Ascending aorta (tissue), 2 donors: ENCODE data around the gene CNPY3. TPM values are rescaled to one million over a fixed set of nuclear protein-coding genes. Genes with fewer than 3 reads are reported as not detected.
"Not testable (repeated sequence)": the region's sequence is repeated elsewhere in the genome, so short reads cannot be mapped to it uniquely, and the experiment has no call there.

Source experiments
- DNase-seq, 2 donors: peaks; one replicate each; pipeline ENCODE4 v3.0.0-alpha.2; 2019; ENCODE audit warnings: low spot score in 2 of 2
- H3K27ac ChIP-seq, 2 donors: fragments of 200-600 bp; sonication (generic); one replicate each; pipeline ENCODE4 v1.5.1; 2016 to 2017; ENCODE audit warnings: mild to moderate bottlenecking in 1 of 2
- H3K27me3 ChIP-seq: fragments of 200-600 bp; sonication (generic); one replicate; pipeline ENCODE4 v1.5.1; 2017
- H3K36me3 ChIP-seq, 2 donors: fragments of 200-600 bp; sonication (generic); one replicate each; pipeline ENCODE4 v1.5.1; 2016
- H3K4me1 ChIP-seq, 2 donors: fragments of 200-600 bp; sonication (generic); one replicate each; pipeline ENCODE4 v1.5.1; 2016 to 2017; ENCODE audit warnings: mild to moderate bottlenecking in 1 of 2
- H3K4me3 ChIP-seq, 2 donors: fragments of 200-600 bp; sonication (generic); one replicate each; pipeline ENCODE4 v1.5.1; 2016 to 2017; ENCODE audit warnings: mild to moderate bottlenecking in 1 of 2
- H3K9me3 ChIP-seq, 2 donors: fragments of 200-600 bp; sonication (generic); one replicate each; pipeline ENCODE4 v1.5.1; 2016
- intact Hi-C: fragments of 100-400 bp; cut with DNase I; formaldehyde crosslinking; loops from one replicate; pipeline ENCODE4 v1.15.1; 2023
- total RNA-seq: library from RNA; depleted of rRNA; stranded (reverse); fragments of >200 nt; gene quantifications from one replicate; pipeline ENCODE4 v1.1.0, GENCODE V29; 2016
- TF ChIP-seq, protein P1 (sequence below), 3 experiments: fragments of 200-600 bp in 2 of 3; fragments of 450-650 bp in 1 of 3; sonication (generic) in 2 of 3; IDR thresholded peaks; one replicate each; pipeline ENCODE4 v1.5.1; 2016 to 2019; ENCODE audit warnings: antibody characterized with exemption in 3 of 3, mild to moderate bottlenecking in 1 of 3, moderate library complexity in 1 of 3

The CNPY3 gene
- total RNA-seq, 1 donor from 2014 or later = 49.6 TPM

DNA sequence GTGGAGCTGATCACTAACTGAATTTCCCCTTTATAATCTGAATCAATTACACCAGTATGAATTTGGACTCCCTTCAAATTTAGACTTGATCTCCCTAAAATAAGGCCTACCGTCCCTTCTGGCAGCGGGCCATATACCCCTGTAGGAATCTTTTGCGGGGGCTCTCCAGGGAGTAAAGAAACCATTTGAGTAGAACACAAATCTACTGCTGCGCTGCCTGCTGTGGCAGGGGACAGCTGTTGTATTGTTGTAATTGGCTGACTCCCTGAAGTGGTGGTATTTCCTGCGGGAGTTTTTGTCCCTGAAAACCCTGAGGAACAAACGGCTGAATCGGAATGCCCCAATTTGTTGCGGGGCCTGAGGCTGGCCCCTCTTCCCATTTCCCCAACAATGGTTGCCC lies 29.4 kb upstream of the CNPY3 start:
- Histone ChIP-seq H3K9me3 (no peaks in the 10 kb centered on the region), H3K27ac (peak overlapping the region; percentile 9 to 50), H3K36me3 (no peaks in the 10 kb centered on the region), H3K27me3 (no peaks in the 10 kb centered on the region), H3K4me3 (peak overlapping the region in 1 of 2 donors; percentile 3), H3K4me1 (peaks cover 0 to 18% of the 10 kb centered on the region in 2 donors)
- TF ChIP-seq, protein P1, sequence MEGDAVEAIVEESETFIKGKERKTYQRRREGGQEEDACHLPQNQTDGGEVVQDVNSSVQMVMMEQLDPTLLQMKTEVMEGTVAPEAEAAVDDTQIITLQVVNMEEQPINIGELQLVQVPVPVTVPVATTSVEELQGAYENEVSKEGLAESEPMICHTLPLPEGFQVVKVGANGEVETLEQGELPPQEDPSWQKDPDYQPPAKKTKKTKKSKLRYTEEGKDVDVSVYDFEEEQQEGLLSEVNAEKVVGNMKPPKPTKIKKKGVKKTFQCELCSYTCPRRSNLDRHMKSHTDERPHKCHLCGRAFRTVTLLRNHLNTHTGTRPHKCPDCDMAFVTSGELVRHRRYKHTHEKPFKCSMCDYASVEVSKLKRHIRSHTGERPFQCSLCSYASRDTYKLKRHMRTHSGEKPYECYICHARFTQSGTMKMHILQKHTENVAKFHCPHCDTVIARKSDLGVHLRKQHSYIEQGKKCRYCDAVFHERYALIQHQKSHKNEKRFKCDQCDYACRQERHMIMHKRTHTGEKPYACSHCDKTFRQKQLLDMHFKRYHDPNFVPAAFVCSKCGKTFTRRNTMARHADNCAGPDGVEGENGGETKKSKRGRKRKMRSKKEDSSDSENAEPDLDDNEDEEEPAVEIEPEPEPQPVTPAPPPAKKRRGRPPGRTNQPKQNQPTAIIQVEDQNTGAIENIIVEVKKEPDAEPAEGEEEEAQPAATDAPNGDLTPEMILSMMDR (IDR thresholded peaks at IDR 0.05) = no peak
- intact Hi-C loops = loop anchor here (2.0 to 5.0 kb wide), 4 partner anchors 29 to 239 kb away; partner anchors contain the start of genes CNPY3, CUL7, KLHDC3 and MEA1
- no peak for DNase-seq

DNA sequence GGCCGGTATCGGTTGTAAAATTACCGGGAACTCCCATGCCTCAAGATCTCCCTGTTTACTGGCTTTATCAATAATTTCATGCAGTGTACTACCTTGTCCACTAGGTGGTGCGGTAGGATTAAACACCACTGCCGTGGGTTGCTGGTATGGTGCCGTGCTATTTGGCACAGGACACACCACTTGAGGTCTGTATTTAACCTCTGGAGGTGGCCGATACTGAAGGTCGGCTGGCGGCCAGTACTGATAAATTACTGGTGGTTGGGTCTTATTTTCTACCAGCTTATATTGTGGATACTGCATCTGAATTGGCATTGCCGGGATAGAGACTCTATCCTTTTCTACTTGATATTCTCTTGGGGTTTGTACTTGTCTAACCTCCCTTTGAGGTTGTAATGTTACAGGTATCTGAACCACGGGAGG lies 27.7 kb upstream of the CNPY3 start:
- no peak overlapping the region for H3K27ac ChIP-seq
- H3K4me1 ChIP-seq = peaks cover 0 to 18% of the 10 kb centered on the region in 2 donors
- peak in 1 of 2 donors; percentile 87 for DNase-seq
- intact Hi-C loops = loop anchor here (1.0 to 5.0 kb wide), 4 partner anchors 27 to 242 kb away; partner anchors contain the start of genes CNPY3, CUL7, KLHDC3 and MEA1
- no peaks in the 10 kb centered on the region for H3K27me3 ChIP-seq
- no peak overlapping the region for H3K4me3 ChIP-seq
- TF ChIP-seq, protein P1 (IDR thresholded peaks at IDR 0.05) = peak; percentile 83 to 92 (median 88)
- no peaks in the 10 kb centered on the region for H3K9me3 ChIP-seq
- H3K36me3 ChIP-seq = no peaks in the 10 kb centered on the region

DNA sequence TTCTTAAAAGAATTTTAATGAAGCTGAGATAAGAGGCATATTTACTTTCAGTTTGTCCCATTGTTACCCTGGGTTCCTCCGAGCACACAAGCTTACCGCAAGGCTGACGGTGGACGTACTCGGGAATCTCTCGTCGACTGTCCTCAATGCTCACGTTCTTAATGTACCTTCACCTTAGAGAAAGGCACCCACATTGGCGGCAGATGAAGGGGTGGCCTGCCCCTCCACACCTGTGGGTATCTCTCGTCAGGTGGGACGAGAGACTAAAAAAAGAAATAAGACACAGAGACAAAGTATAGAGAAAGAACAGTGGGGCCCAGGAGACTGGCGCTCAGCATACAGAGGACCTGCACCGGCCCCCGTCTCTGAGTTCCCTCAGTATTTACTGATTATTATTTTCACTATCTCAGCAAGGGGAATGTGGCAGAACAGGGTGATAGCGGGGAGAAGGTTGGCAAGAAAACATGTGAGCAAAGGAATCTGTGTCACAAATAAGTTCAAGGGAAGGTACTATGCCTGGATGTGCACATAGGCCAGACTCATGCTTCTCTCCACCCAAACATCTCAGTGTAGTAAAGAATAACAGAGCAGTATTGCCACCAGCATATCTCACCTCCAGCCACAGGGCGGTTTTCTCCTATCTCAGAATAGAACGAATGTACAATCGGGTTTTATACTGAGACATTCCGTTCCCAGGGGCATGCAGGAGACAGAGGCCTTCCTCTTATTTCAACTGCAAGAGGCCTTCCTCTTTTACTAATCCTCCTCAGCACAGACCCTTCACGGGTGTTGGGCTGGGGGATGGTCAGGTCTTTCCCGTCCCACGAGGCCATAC lies 26.6 kb upstream of the CNPY3 start:
- not testable (repeated sequence) for DNase-seq, H3K36me3 ChIP-seq, H3K4me3 ChIP-seq, H3K27me3 ChIP-seq, H3K27ac ChIP-seq, H3K9me3 ChIP-seq
- peaks cover 0 to 18% of the 10 kb centered on the region in 2 donors for H3K4me1 ChIP-seq
- intact Hi-C loops = loop anchor here (5.0 kb wide), 2 partner anchors 110 to 150 kb away; partner anchors contain the start of genes CUL7, KLHDC3 and MEA1

DNA sequence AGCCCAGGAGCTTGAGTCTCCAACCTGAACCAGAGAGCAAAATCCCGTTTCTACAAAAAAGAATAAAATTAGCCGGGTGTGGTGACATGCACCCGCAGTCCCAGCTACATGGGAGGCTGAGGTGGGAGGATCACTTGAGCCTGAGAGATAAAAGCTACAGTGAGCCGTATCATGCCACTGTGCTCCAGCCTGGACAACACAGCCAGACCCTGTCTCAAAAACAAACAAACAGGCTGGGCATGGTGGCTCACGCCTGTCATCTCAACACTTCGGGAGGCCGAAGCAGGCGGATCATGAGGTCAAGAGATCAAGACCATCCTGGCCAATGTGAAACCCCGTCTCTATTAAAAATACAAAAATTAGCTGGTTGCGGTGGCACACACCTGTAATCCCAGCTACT lies 24.8 kb upstream of the CNPY3 start:
- intact Hi-C loops = loop anchor here (5.0 kb wide), 2 partner anchors 108 to 148 kb away; partner anchors contain the start of genes CUL7, KLHDC3 and MEA1
- Histone ChIP-seq H3K4me1 (peaks cover 0 to 13% of the 10 kb centered on the region in 2 donors), H3K9me3 (no peaks in the 10 kb centered on the region), H3K36me3 (no peaks in the 10 kb centered on the region), H3K27ac (no peak overlapping the region), H3K27me3 (no peaks in the 10 kb centered on the region), H3K4me3 (no peak overlapping the region)
- no peak for DNase-seq
- TF ChIP-seq, protein P1 (IDR thresholded peaks at IDR 0.05) = no peak

DNA sequence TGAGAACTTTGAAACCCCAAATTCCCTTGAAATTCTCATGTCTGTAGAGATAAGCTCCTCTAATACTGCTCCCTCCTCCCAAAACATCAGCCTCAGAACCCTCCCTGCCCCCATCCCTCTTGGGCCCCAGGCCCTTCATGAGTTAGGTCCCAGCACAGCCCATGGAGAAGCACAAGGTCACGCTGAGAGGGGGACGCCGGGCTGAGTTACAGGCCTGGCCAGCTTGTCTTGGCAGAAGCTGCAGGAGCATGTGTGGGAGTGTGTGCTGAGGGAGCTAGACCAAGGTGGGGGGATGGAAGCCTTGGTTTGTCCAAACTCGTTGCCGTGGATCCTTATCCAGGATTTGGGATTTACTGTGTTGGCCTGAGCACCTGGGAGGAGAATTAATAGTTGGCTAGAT lies 21.9 kb upstream of the CNPY3 start:
- Histone ChIP-seq H3K27me3 (peaks cover 6% of the 10 kb centered on the region), H3K4me3 (no peak overlapping the region), H3K36me3 (no peaks in the 10 kb centered on the region), H3K4me1 (peaks cover 0 to 7% of the 10 kb centered on the region in 2 donors), H3K27ac (no peak overlapping the region), H3K9me3 (no peaks in the 10 kb centered on the region)
- TF ChIP-seq, protein P1 (IDR thresholded peaks at IDR 0.05) = no peak
- intact Hi-C loops = no loop called here
- DNase-seq = no peak

DNA sequence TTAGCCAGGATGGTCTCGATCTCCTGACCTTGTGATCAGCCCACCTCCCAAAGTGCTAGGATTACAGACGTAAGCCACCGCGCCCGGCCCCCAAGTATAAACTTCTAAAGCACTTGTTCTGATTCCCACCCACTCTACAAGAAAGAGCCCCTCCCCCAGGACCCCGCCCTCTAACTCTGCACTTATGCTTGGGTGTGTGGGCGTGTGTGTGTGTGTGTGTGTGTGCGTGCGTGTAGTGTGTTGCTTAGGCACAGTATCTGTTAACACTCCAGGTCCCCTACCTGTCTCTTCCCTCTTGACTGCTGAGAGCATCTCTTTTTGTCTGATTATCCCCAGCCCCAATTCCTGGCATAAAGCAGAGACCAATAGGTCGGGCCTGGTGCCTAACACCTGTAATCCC lies 19.4 kb upstream of the CNPY3 start:
- Histone ChIP-seq H3K9me3 (no peaks in the 10 kb centered on the region), H3K36me3 (no peaks in the 10 kb centered on the region), H3K27ac (no peak overlapping the region), H3K4me3 (no peak overlapping the region), H3K27me3 (peaks cover 6% of the 10 kb centered on the region), H3K4me1 (peaks cover 0 to 7% of the 10 kb centered on the region in 2 donors)
- TF ChIP-seq, protein P1 (IDR thresholded peaks at IDR 0.05) = no peak
- intact Hi-C loops = no loop called here
- DNase-seq = no peak
